HCT116 (cell line): Measurements from ENCODE around the gene CCT5. TPM values are rescaled to one million over a fixed set of nuclear protein-coding genes. Genes with fewer than 3 reads are reported as not detected.

ENCODE experiments used
- ATAC-seq: fragments of 200-7000 bp; cut with Tn5 transposase; 2 replicates; pipeline ENCODE4 v1.9.1; 2020; ENCODE audit warnings: mild to moderate bottlenecking, moderate library complexity
- BruUV-seq: library from RNA; stranded (reverse); fragments of 400-500 nt; replicated peaks from 2 replicates; lab custom pipeline; 2021; lab: Mats Ljungman, UMichigan
- CTCF ChIA-PET: fragments of 300-600 bp; sonication (Branson Sonifier 250); formaldehyde crosslinking; loops from one replicate; lab custom pipeline; 2021; ENCODE audit warnings: antibody characterized with exemption; lab: Charles Lee
- POLR2A ChIA-PET: fragments of 300-600, 350-600 bp; sonication (Branson Sonifier 250); formaldehyde crosslinking; loops from one replicate; lab custom pipeline; 2021; ENCODE audit warnings: antibody characterized with exemption; lab: Charles Lee
- RAD21 ChIA-PET, 2 experiments: fragments of 300-600 bp; sonication (Branson Sonifier 250); formaldehyde crosslinking; loops; one replicate each; lab custom pipeline; 2023; ENCODE audit warnings: low total read pairs in 2 of 2; ENCODE audit not compliant: uncharacterized antibody in 2 of 2, unreplicated experiment in 2 of 2, low non-redundant PET in 1 of 2; lab: Charles Lee
- DNase-seq: peaks from one replicate; pipeline ENCODE4 v3.0.0-alpha.2; 2010; ENCODE audit warnings: low read depth, low spot score
- H2AFZ ChIP-seq: fragments of 200-600 bp; shearing (Covaris generic), sonication (generic); 2 replicates; pipeline ENCODE4 v1.6.1; 2017; ENCODE audit warnings: low read depth, mixed run types, mixed read lengths, antibody characterized with exemption, low read length; ENCODE audit not compliant: poor library complexity, severe bottlenecking
- H3K27ac ChIP-seq: 2 replicates; pipeline ENCODE4 v1.5.1; 2012; ENCODE audit warnings: low read depth, low read length
- H3K27me3 ChIP-seq: fragments of 200-600 bp; sonication (generic); 2 replicates; pipeline ENCODE4 v1.6.1; 2016; ENCODE audit warnings: mixed run types, low read length, mixed read lengths; ENCODE audit not compliant: insufficient read depth
- H3K36me3 ChIP-seq, 2 experiments: fragments of 200-500 bp in 1 of 2; fragments of 200-600 bp in 1 of 2; sonication (Bioruptor generic) in 1 of 2; sonication (generic) in 1 of 2; 2 replicates each; pipeline versions ENCODE4 v1.5.1 to v1.6.1; 2014 to 2016; ENCODE audit warnings: low read length in 2 of 2, inconsistent platforms in 1 of 2, mixed read lengths in 1 of 2, mixed run types in 1 of 2; ENCODE audit not compliant: insufficient read depth in 2 of 2, control insufficient read depth in 1 of 2
- H3K4me1 ChIP-seq, 2 experiments: fragments of 200-600 bp in 1 of 2; sonication (generic) in 1 of 2; 2 replicates each; pipeline versions ENCODE4 v1.5.1 to v1.6.1; 2012 to 2017; ENCODE audit warnings: low read length in 2 of 2, inconsistent platforms in 1 of 2, mild to moderate bottlenecking in 1 of 2, mixed read lengths in 1 of 2, mixed run types in 1 of 2, moderate library complexity in 1 of 2; ENCODE audit not compliant: insufficient read depth in 2 of 2, control insufficient read depth in 1 of 2
- H3K4me2 ChIP-seq: fragments of 200-600 bp; sonication (generic); 2 replicates; pipeline ENCODE4 v1.6.1; 2017; ENCODE audit warnings: mixed run types, low read length, mixed read lengths
- H3K4me3 ChIP-seq, 2 experiments: fragments of 200-600 bp in 1 of 2; sonication (generic) in 1 of 2; replicated peaks in 1 of 2; 2 replicates each; pipeline ENCODE4 v1.5.1; 2011 to 2016; ENCODE audit warnings: low read length in 2 of 2, control low read depth in 1 of 2, low read depth in 1 of 2, mild to moderate bottlenecking in 1 of 2, mixed read lengths in 1 of 2, mixed run types in 1 of 2
- H3K79me2 ChIP-seq: fragments of 200-600 bp; sonication (generic); 2 replicates; pipeline ENCODE4 v1.6.1; 2017; ENCODE audit warnings: mild to moderate bottlenecking, mixed run types, low read length, moderate library complexity, mixed read lengths; ENCODE audit not compliant: insufficient read depth
- H3K9ac ChIP-seq: fragments of 200-600 bp; sonication (generic); 2 replicates; pipeline ENCODE4 v1.6.1; 2016; ENCODE audit warnings: low read length, mixed read lengths
- H3K9me2 ChIP-seq: fragments of 200-600 bp; sonication (generic), shearing (Covaris generic); 2 replicates; pipeline ENCODE4 v1.6.1; 2017; ENCODE audit warnings: mixed run types, mild to moderate bottlenecking, moderate library complexity; ENCODE audit not compliant: insufficient read depth
- H3K9me3 ChIP-seq, 2 experiments: fragments of 200-500 bp in 1 of 2; fragments of 200-600 bp in 1 of 2; sonication (Bioruptor generic) in 1 of 2; sonication (generic) in 1 of 2; 2 replicates each; pipeline ENCODE4 v1.6.1; 2014 to 2017; ENCODE audit warnings: low read length in 2 of 2, mixed read lengths in 2 of 2, inconsistent platforms in 1 of 2, low read depth in 1 of 2, mild to moderate bottlenecking in 1 of 2, mixed run types in 1 of 2, moderate library complexity in 1 of 2; ENCODE audit not compliant: control insufficient read depth in 1 of 2, insufficient read depth in 1 of 2
- H4K20me1 ChIP-seq: fragments of 200-600 bp; sonication (generic), shearing (Covaris generic); 2 replicates; pipeline ENCODE4 v1.6.1; 2017; ENCODE audit warnings: mixed run types, mild to moderate bottlenecking, moderate library complexity; ENCODE audit not compliant: insufficient read depth
- CBX3 ChIP-seq: IDR thresholded peaks from 2 replicates; pipeline ENCODE4 v1.6.1; 2012; ENCODE audit warnings: low read depth
- CEBPB ChIP-seq: IDR thresholded peaks from 2 replicates; pipeline ENCODE4 v1.6.1; 2012; ENCODE audit warnings: low read depth
- ELF1 ChIP-seq: IDR thresholded peaks from 2 replicates; pipeline ENCODE4 v1.6.1; 2012; ENCODE audit warnings: low read depth, borderline replicate concordance
- FOSL1 ChIP-seq: IDR thresholded peaks from 2 replicates; pipeline ENCODE4 v1.6.1; 2012; ENCODE audit warnings: low read depth
- POLR2A ChIP-seq: IDR thresholded peaks from 2 replicates; pipeline ENCODE4 v1.7.0; 2011; ENCODE audit warnings: borderline replicate concordance; ENCODE audit not compliant: insufficient read depth, insufficient read length; ENCODE audit errors: extremely low read depth
- RAD21 ChIP-seq: IDR thresholded peaks from 2 replicates; pipeline ENCODE4 v1.6.1; 2012; ENCODE audit warnings: low read depth, mild to moderate bottlenecking
- ZNF274 ChIP-seq: fragments of 200-500 bp; sonication (Bioruptor generic); IDR thresholded peaks from 2 replicates; pipeline ENCODE4 v1.6.1; 2014; ENCODE audit warnings: mild to moderate bottlenecking, low read depth, low read length, inconsistent platforms
- intact Hi-C: fragments of 100-400 bp; cut with micrococcal nuclease; formaldehyde crosslinking; loops from 2 replicates; pipeline ENCODE4 v1.10.0; 2022
- total RNA-seq: library from RNA; stranded (reverse); gene quantifications from one replicate; pipeline ENCODE4 v1.2.1, GENCODE V29; 2021; ENCODE audit not compliant: unreplicated experiment
- TF ChIP-seq, protein P1 (sequence below): IDR thresholded peaks from 2 replicates; pipeline ENCODE4 v1.6.1; 2012
- TF ChIP-seq, protein P2 (sequence below): IDR thresholded peaks from 2 replicates; pipeline ENCODE4 v1.6.1; 2012
- TF ChIP-seq, protein P3 (sequence below): IDR thresholded peaks from 2 replicates; pipeline ENCODE4 v1.6.1; 2012; ENCODE audit warnings: low read depth

Gene CCT5
- total RNA-seq, 1 experiment from 2014 or later = 489 TPM

DNA sequence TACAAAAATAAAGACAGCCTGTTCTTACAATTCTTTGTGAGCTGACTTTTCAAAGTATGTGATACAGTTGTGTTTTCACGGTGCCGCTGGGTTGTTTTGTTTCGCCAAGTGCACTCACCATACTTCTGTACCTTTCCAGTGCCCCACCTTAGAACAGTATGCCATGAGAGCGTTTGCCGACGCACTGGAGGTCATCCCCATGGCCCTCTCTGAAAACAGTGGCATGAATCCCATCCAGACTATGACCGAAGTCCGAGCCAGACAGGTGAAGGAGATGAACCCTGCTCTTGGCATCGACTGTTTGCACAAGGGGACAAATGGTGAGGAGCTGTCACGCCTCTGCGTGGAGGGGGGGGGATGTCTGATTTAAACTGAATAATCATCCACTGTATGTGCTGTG, 12.9 kb downstream of the CCT5 start:
- no peaks in the 10 kb centered on the region for H3K9me2 ChIP-seq
- ChIA-PET RAD21 (no interaction called here), POLR2A (no interaction called here), CTCF (interaction anchor here (0.7 kb wide), 1 partner anchor 21 kb away, joined by 3 read pairs; no protein-coding TSS in a partner anchor)
- TF ChIP-seq CEBPB (no peak), FOSL1 (no peak), RAD21 (no peak), CBX3 (no peak), POLR2A (no peak), ZNF274 (no peak), ELF1 (no peak)
- TF ChIP-seq, protein P1, sequence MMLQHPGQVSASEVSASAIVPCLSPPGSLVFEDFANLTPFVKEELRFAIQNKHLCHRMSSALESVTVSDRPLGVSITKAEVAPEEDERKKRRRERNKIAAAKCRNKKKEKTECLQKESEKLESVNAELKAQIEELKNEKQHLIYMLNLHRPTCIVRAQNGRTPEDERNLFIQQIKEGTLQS = no peak
- TF ChIP-seq, protein P2, sequence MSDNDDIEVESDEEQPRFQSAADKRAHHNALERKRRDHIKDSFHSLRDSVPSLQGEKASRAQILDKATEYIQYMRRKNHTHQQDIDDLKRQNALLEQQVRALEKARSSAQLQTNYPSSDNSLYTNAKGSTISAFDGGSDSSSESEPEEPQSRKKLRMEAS = no peak
- TF ChIP-seq, protein P3, sequence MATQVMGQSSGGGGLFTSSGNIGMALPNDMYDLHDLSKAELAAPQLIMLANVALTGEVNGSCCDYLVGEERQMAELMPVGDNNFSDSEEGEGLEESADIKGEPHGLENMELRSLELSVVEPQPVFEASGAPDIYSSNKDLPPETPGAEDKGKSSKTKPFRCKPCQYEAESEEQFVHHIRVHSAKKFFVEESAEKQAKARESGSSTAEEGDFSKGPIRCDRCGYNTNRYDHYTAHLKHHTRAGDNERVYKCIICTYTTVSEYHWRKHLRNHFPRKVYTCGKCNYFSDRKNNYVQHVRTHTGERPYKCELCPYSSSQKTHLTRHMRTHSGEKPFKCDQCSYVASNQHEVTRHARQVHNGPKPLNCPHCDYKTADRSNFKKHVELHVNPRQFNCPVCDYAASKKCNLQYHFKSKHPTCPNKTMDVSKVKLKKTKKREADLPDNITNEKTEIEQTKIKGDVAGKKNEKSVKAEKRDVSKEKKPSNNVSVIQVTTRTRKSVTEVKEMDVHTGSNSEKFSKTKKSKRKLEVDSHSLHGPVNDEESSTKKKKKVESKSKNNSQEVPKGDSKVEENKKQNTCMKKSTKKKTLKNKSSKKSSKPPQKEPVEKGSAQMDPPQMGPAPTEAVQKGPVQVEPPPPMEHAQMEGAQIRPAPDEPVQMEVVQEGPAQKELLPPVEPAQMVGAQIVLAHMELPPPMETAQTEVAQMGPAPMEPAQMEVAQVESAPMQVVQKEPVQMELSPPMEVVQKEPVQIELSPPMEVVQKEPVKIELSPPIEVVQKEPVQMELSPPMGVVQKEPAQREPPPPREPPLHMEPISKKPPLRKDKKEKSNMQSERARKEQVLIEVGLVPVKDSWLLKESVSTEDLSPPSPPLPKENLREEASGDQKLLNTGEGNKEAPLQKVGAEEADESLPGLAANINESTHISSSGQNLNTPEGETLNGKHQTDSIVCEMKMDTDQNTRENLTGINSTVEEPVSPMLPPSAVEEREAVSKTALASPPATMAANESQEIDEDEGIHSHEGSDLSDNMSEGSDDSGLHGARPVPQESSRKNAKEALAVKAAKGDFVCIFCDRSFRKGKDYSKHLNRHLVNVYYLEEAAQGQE = no peak
- no peak overlapping the region for H3K9ac ChIP-seq
- DNase-seq (no peak), ATAC-seq (no peak)
- no peaks in the 10 kb centered on the region for H3K27me3 ChIP-seq
- no peak overlapping the region for H3K4me3 ChIP-seq
- peaks cover 7% of the 10 kb centered on the region; the same call in 1 of the 2 replicates for H4K20me1 ChIP-seq
- peaks cover 0 to 12% of the 10 kb centered on the region in 2 experiments; a peak in 1 of 4 replicates for H3K4me1 ChIP-seq
- no peak overlapping the region for H2AFZ ChIP-seq
- peaks cover 63 to 68% of the 10 kb centered on the region in 2 experiments for H3K36me3 ChIP-seq
- intact Hi-C loops = no loop called here
- no peak overlapping the region for H3K27ac ChIP-seq
- peaks cover 39% of the 10 kb centered on the region for H3K79me2 ChIP-seq
- no TSS peak for BruUV-seq
- no peak overlapping the region for H3K4me2 ChIP-seq
- H3K9me3 ChIP-seq = no peaks in the 10 kb centered on the region
